Measurements from ENCODE around the gene SH3GL3.

GRCh38 chr15:83571820-83572707 is 124.9 kb downstream of the SH3GL3 start:
- TF ChIP-seq POLR2A (IDR thresholded peaks at IDR 0.05) (no peak), CTCF (IDR thresholded peaks at IDR 0.05) (peak in 5 of 7 experiments; percentile 8 to 56 (median 27))
